Dedifferentiated amniotic fluid mesenchymal stem cell (primary cell): ENCODE results near the gene TSKU.

Experiments used
- DNase-seq: peaks from one replicate; pipeline ENCODE4 v3.0.0-alpha.2; 2016; ENCODE audit errors: extremely low spot score

Gene TSKU

GRCh38 chr11:76752321-76753143 lies 30.6 kb upstream of the TSKU start:
- DNase-seq = peak; percentile 85

- DNase-seq = no peak
These were observed 29.7 kb upstream of the TSKU start for GRCh38 chr11:76753449-76753848.

- DNase-seq = no peak
These were observed 29.2 kb upstream of the TSKU start for GRCh38 chr11:76753950-76754349.

GRCh38 chr11:76756341-76756741 lies 26.8 kb upstream of the TSKU start:
- no peak for DNase-seq

- DNase-seq = no peak
These were observed 24.8 kb upstream of the TSKU start for GRCh38 chr11:76758311-76758710.

GRCh38 chr11:76759092-76759491 lies 24.1 kb upstream of the TSKU start:
- no peak for DNase-seq

- DNase-seq = no peak
These were observed 23.6 kb upstream of the TSKU start for GRCh38 chr11:76759517-76759916.

- no peak for DNase-seq
These were observed 22.9 kb upstream of the TSKU start for GRCh38 chr11:76760236-76760635.

- DNase-seq = no peak
These were observed 21.3 kb upstream of the TSKU start for GRCh38 chr11:76761718-76762355.

GRCh38 chr11:76762356-76762752 lies 20.8 kb upstream of the TSKU start:
- DNase-seq = no peak

- DNase-seq = no peak
These were observed 20.1 kb upstream of the TSKU start for GRCh38 chr11:76762867-76763572.

- DNase-seq = peak; percentile 65
These were observed 19.4 kb upstream of the TSKU start for GRCh38 chr11:76763573-76764346.

GRCh38 chr11:76764941-76765665 lies 18.1 kb upstream of the TSKU start:
- no peak for DNase-seq

GRCh38 chr11:76765863-76766350 lies 17.2 kb upstream of the TSKU start:
- no peak for DNase-seq

- no peak for DNase-seq
These were observed 16.6 kb upstream of the TSKU start for GRCh38 chr11:76766521-76766920.

- no peak for DNase-seq
These were observed 15.5 kb upstream of the TSKU start for GRCh38 chr11:76767659-76768058.

GRCh38 chr11:76768088-76768908 lies 14.9 kb upstream of the TSKU start:
- DNase-seq = no peak

- DNase-seq = no peak
These were observed 14.1 kb upstream of the TSKU start for GRCh38 chr11:76768909-76769560.
